ENCODE results near the gene CACNA2D4. TPM values are rescaled to one million over a fixed set of nuclear protein-coding genes. Genes with fewer than 3 reads are reported as not detected.

CACNA2D4 gene
- total RNA-seq, 1 donor from 2014 or later, result 6.1 TPM

GRCh38 chr12:1911598-1912575 lies 6.6 kb downstream of the CACNA2D4 start:
- DNase-seq (ENCODE audit: low spot score), result no peak
- intact Hi-C loops (cut with micrococcal nuclease), result no loop called here
- H3K27ac Mint-ChIP-seq, result no peak overlapping the region
- H3K27me3 Mint-ChIP-seq (ENCODE audit: insufficient read depth), result peaks cover 8% of the 10 kb centered on the region
- H3K4me3 Mint-ChIP-seq, result no peak overlapping the region
- peaks cover 3% of the 10 kb centered on the region for H3K36me3 Mint-ChIP-seq (ENCODE audit: low read depth)
- H3K4me1 Mint-ChIP-seq (ENCODE audit: low read depth), result peaks cover 17% of the 10 kb centered on the region
- H3K9me3 Mint-ChIP-seq, result peaks cover 2% of the 10 kb centered on the region

- Mint-ChIP-seq H3K4me3 (no peak overlapping the region), H3K4me1 (ENCODE audit: low read depth) (peaks cover 6% of the 10 kb centered on the region), H3K27ac (no peak overlapping the region), H3K9me3 (peaks cover 14% of the 10 kb centered on the region), H3K36me3 (ENCODE audit: low read depth) (peaks cover 2% of the 10 kb centered on the region), H3K27me3 (ENCODE audit: insufficient read depth) (peaks cover 11% of the 10 kb centered on the region)
- no peak for DNase-seq (ENCODE audit: low spot score)
- intact Hi-C loops (cut with micrococcal nuclease), result no loop called here
These were observed 8.0 kb downstream of the CACNA2D4 start for GRCh38 chr12:1910468-1910867.

- H3K36me3 Mint-ChIP-seq (ENCODE audit: low read depth), result peaks cover 2% of the 10 kb centered on the region
- H3K9me3 Mint-ChIP-seq, result peaks cover 24% of the 10 kb centered on the region
- intact Hi-C loops (cut with micrococcal nuclease), result no loop called here
- no peak overlapping the region for H3K27ac Mint-ChIP-seq
- DNase-seq (ENCODE audit: low spot score), result no peak
- peaks cover 15% of the 10 kb centered on the region for H3K27me3 Mint-ChIP-seq (ENCODE audit: insufficient read depth)
- peaks cover 6% of the 10 kb centered on the region for H3K4me1 Mint-ChIP-seq (ENCODE audit: low read depth)
- H3K4me3 Mint-ChIP-seq, result no peak overlapping the region
These were observed 9.7 kb downstream of the CACNA2D4 start for GRCh38 chr12:1908758-1909157.

- no peak overlapping the region for H3K4me3 Mint-ChIP-seq
- H3K27ac Mint-ChIP-seq, result no peak overlapping the region
- H3K9me3 Mint-ChIP-seq, result peaks cover 32% of the 10 kb centered on the region
- H3K36me3 Mint-ChIP-seq (ENCODE audit: low read depth), result peaks cover 2% of the 10 kb centered on the region
- intact Hi-C loops (cut with micrococcal nuclease), result no loop called here
- peaks cover 6% of the 10 kb centered on the region for H3K4me1 Mint-ChIP-seq (ENCODE audit: low read depth)
- H3K27me3 Mint-ChIP-seq (ENCODE audit: insufficient read depth), result peaks cover 16% of the 10 kb centered on the region
- DNase-seq (ENCODE audit: low spot score), result no peak
These were observed 10.5 kb downstream of the CACNA2D4 start for GRCh38 chr12:1907652-1908611.

- H3K9me3 Mint-ChIP-seq, result peaks cover 41% of the 10 kb centered on the region
- H3K27me3 Mint-ChIP-seq (ENCODE audit: insufficient read depth), result peaks cover 25% of the 10 kb centered on the region
- peaks cover 6% of the 10 kb centered on the region for H3K4me1 Mint-ChIP-seq (ENCODE audit: low read depth)
- DNase-seq (ENCODE audit: low spot score), result no peak
- H3K4me3 Mint-ChIP-seq, result no peak overlapping the region
- intact Hi-C loops (cut with micrococcal nuclease), result no loop called here
- peaks cover 4% of the 10 kb centered on the region for H3K36me3 Mint-ChIP-seq (ENCODE audit: low read depth)
- H3K27ac Mint-ChIP-seq, result no peak overlapping the region
These were observed 11.9 kb downstream of the CACNA2D4 start for GRCh38 chr12:1906579-1906978.

GRCh38 chr12:1904875-1905274 lies 13.6 kb downstream of the CACNA2D4 start:
- H3K4me3 Mint-ChIP-seq, result no peak overlapping the region
- intact Hi-C loops (cut with micrococcal nuclease), result no loop called here
- DNase-seq (ENCODE audit: low spot score), result no peak
- peaks cover 41% of the 10 kb centered on the region for H3K9me3 Mint-ChIP-seq
- peaks cover 28% of the 10 kb centered on the region for H3K27me3 Mint-ChIP-seq (ENCODE audit: insufficient read depth)
- peaks cover 6% of the 10 kb centered on the region for H3K4me1 Mint-ChIP-seq (ENCODE audit: low read depth)
- H3K36me3 Mint-ChIP-seq (ENCODE audit: low read depth), result peaks cover 4% of the 10 kb centered on the region
- no peak overlapping the region for H3K27ac Mint-ChIP-seq

GRCh38 chr12:1896964-1897363 lies 21.5 kb downstream of the CACNA2D4 start:
- Mint-ChIP-seq H3K27ac (no peak overlapping the region), H3K4me1 (ENCODE audit: low read depth) (no peaks in the 10 kb centered on the region), H3K27me3 (ENCODE audit: insufficient read depth) (peaks cover 52% of the 10 kb centered on the region), H3K4me3 (no peak overlapping the region), H3K36me3 (ENCODE audit: low read depth) (peaks cover 1% of the 10 kb centered on the region), H3K9me3 (peaks cover 6% of the 10 kb centered on the region)
- no peak for DNase-seq (ENCODE audit: low spot score)
- intact Hi-C loops (cut with micrococcal nuclease), result no loop called here

- no peak overlapping the region for H3K27ac Mint-ChIP-seq
- no peaks in the 10 kb centered on the region for H3K36me3 Mint-ChIP-seq (ENCODE audit: low read depth)
- H3K9me3 Mint-ChIP-seq, result peaks cover 17% of the 10 kb centered on the region
- no peak for DNase-seq (ENCODE audit: low spot score)
- H3K4me3 Mint-ChIP-seq, result no peak overlapping the region
- H3K4me1 Mint-ChIP-seq (ENCODE audit: low read depth), result no peaks in the 10 kb centered on the region
- intact Hi-C loops (cut with micrococcal nuclease), result no loop called here
- H3K27me3 Mint-ChIP-seq (ENCODE audit: insufficient read depth), result peaks cover 26% of the 10 kb centered on the region
These were observed 27.6 kb downstream of the CACNA2D4 start for GRCh38 chr12:1890810-1891209.

GRCh38 chr12:1890119-1890703 lies 28.2 kb downstream of the CACNA2D4 start:
- no peak overlapping the region for H3K4me3 Mint-ChIP-seq
- H3K27ac Mint-ChIP-seq, result no peak overlapping the region
- DNase-seq (ENCODE audit: low spot score), result no peak
- H3K36me3 Mint-ChIP-seq (ENCODE audit: low read depth), result no peaks in the 10 kb centered on the region
- no peaks in the 10 kb centered on the region for H3K4me1 Mint-ChIP-seq (ENCODE audit: low read depth)
- H3K27me3 Mint-ChIP-seq (ENCODE audit: insufficient read depth), result peaks cover 23% of the 10 kb centered on the region
- H3K9me3 Mint-ChIP-seq, result peaks cover 17% of the 10 kb centered on the region
- intact Hi-C loops (cut with micrococcal nuclease), result no loop called here

GRCh38 chr12:1888923-1889322 lies 29.5 kb downstream of the CACNA2D4 start:
- Mint-ChIP-seq H3K9me3 (peaks cover 17% of the 10 kb centered on the region), H3K4me1 (ENCODE audit: low read depth) (no peaks in the 10 kb centered on the region), H3K36me3 (ENCODE audit: low read depth) (no peaks in the 10 kb centered on the region), H3K4me3 (no peak overlapping the region), H3K27ac (no peak overlapping the region), H3K27me3 (ENCODE audit: insufficient read depth) (peaks cover 12% of the 10 kb centered on the region)
- DNase-seq (ENCODE audit: low spot score), result no peak
- intact Hi-C loops (cut with micrococcal nuclease), result no loop called here

GRCh38 chr12:1886396-1887008 lies 31.9 kb downstream of the CACNA2D4 start:
- Mint-ChIP-seq H3K9me3 (peaks cover 6% of the 10 kb centered on the region), H3K4me3 (no peak overlapping the region), H3K27me3 (ENCODE audit: insufficient read depth) (peaks cover 5% of the 10 kb centered on the region), H3K27ac (no peak overlapping the region), H3K4me1 (ENCODE audit: low read depth) (no peaks in the 10 kb centered on the region), H3K36me3 (ENCODE audit: low read depth) (no peaks in the 10 kb centered on the region)
- no peak for DNase-seq (ENCODE audit: low spot score)
- intact Hi-C loops (cut with micrococcal nuclease), result no loop called here

- intact Hi-C loops (cut with micrococcal nuclease), result no loop called here
- Mint-ChIP-seq H3K36me3 (ENCODE audit: low read depth) (no peaks in the 10 kb centered on the region), H3K4me3 (no peak overlapping the region), H3K9me3 (no peaks in the 10 kb centered on the region), H3K27me3 (ENCODE audit: insufficient read depth) (peaks cover 5% of the 10 kb centered on the region), H3K27ac (no peak overlapping the region), H3K4me1 (ENCODE audit: low read depth) (no peaks in the 10 kb centered on the region)
- DNase-seq (ENCODE audit: low spot score), result no peak
These were observed 32.7 kb downstream of the CACNA2D4 start for GRCh38 chr12:1885599-1886245.
